ENCODE results near the gene CACNA1C.

The CACNA1C gene

GRCh38 chr12:2614341-2614740 is 561.6 kb downstream of the CACNA1C start:
- in situ Hi-C loops (cut with HindIII; ENCODE audit: low pct_ligation_motif_present, low sequenced_read_pairs) = no loop called here
- peak overlapping the region; percentile 16 for H3K27ac ChIP-seq
- no peaks in the 10 kb centered on the region for H3K36me3 ChIP-seq (replicated peaks)
- H3K4me3 ChIP-seq (ENCODE audit: low read depth, low read length) = no peak overlapping the region
- no peak for DNase-seq
- TF ChIP-seq, protein P1, sequence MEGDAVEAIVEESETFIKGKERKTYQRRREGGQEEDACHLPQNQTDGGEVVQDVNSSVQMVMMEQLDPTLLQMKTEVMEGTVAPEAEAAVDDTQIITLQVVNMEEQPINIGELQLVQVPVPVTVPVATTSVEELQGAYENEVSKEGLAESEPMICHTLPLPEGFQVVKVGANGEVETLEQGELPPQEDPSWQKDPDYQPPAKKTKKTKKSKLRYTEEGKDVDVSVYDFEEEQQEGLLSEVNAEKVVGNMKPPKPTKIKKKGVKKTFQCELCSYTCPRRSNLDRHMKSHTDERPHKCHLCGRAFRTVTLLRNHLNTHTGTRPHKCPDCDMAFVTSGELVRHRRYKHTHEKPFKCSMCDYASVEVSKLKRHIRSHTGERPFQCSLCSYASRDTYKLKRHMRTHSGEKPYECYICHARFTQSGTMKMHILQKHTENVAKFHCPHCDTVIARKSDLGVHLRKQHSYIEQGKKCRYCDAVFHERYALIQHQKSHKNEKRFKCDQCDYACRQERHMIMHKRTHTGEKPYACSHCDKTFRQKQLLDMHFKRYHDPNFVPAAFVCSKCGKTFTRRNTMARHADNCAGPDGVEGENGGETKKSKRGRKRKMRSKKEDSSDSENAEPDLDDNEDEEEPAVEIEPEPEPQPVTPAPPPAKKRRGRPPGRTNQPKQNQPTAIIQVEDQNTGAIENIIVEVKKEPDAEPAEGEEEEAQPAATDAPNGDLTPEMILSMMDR (IDR thresholded peaks at IDR 0.05; ENCODE audit: low read depth, low read length, missing control alignments) = no peak
- H3K27me3 ChIP-seq (replicated peaks) = no peaks in the 10 kb centered on the region

DNA sequence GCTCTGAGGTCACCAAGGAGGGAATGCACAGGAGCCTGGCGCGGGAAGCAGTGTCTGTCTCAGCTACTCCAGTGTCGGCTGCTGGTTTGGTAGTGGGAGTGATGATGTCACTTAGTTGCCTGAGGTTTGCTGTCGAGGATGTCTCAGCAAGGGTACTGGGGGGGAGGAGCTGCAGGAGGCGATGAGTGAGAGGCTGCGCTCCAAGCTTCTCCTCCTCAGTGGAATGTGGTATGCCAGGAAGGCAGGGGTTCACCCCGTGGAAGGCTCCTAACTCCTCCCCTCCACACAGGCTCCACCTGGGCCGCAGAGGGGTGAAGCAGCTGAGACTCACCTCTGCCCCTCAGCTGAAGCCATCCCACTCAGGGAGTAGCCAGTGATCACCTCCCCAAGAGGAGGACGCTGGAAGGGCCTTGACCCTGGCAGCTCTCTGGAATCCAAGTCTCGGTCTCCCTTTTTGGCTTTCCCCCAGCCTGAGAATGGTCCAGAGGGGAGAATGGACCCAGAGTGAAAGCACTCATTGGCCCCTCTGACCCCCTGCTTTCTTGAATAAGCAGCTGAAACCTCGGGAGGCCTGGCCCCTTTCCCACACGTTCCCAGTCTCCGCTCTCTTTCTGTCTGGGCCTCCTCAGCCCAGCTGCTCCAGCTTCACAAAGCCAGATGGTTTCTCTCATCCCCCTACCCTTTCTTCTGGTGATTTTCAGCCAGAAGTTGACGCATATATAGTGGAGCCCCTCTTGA is 563.0 kb downstream of the CACNA1C start:
- Histone ChIP-seq H3K36me3 (replicated peaks) (no peaks in the 10 kb centered on the region), H3K4me3 (ENCODE audit: low read depth, low read length) (no peak overlapping the region), H3K27me3 (replicated peaks) (no peaks in the 10 kb centered on the region), H3K27ac (no peak overlapping the region)
- TF ChIP-seq, protein P1 (IDR thresholded peaks at IDR 0.05; ENCODE audit: low read depth, low read length, missing control alignments) = no peak
- in situ Hi-C loops (cut with HindIII; ENCODE audit: low pct_ligation_motif_present, low sequenced_read_pairs) = no loop called here
- peak; percentile 80 for DNase-seq

DNA sequence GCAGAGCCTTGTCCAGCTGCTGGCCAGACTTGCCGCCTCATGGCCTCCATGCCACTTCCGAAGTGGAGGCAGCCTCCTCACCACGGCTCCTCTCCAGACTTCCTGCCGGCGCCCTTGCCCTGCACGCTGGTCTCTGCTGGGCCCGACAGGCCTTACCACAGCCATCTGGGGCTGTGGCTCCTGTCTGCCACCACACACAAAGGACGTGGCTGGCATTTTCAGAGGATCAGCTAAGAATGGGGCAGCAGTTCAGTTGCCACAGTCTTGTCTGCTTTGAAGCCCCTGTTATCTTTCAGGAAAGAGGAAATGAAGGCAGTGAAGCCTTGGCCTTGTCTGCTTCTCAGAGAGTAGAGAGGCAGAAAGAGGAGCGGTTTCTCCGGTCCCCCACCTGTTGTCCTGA is 564.0 kb downstream of the CACNA1C start:
- in situ Hi-C loops (cut with HindIII; ENCODE audit: low pct_ligation_motif_present, low sequenced_read_pairs) = no loop called here
- H3K27me3 ChIP-seq (replicated peaks) = no peaks in the 10 kb centered on the region
- H3K4me3 ChIP-seq (ENCODE audit: low read depth, low read length) = no peak overlapping the region
- TF ChIP-seq, protein P1 (IDR thresholded peaks at IDR 0.05; ENCODE audit: low read depth, low read length, missing control alignments) = no peak
- H3K27ac ChIP-seq = no peak overlapping the region
- DNase-seq = no peak
- H3K36me3 ChIP-seq (replicated peaks) = no peaks in the 10 kb centered on the region

DNA sequence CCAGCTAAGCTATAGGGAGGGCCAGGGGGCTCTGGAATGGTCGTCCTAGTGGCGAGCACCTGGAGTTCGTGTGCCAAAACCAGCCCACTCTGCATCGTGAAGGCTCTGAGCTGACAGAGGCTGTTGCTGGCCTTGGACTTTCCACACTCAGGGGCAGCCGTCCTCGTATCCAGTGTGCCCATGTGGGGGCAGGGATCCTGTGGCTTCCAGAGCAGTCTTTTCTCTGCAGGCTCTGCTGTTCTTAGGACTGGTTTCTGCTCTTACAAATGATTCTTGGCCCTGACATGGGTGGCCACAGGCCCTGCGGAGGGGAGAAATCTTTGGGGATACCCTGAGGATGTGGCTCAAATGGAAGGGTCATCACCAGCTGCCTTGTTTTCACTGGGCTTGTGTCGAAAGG is 564.6 kb downstream of the CACNA1C start:
- Histone ChIP-seq H3K4me3 (ENCODE audit: low read depth, low read length) (no peak overlapping the region), H3K27me3 (replicated peaks) (no peaks in the 10 kb centered on the region), H3K27ac (no peak overlapping the region), H3K36me3 (replicated peaks) (no peaks in the 10 kb centered on the region)
- in situ Hi-C loops (cut with HindIII; ENCODE audit: low pct_ligation_motif_present, low sequenced_read_pairs) = no loop called here
- TF ChIP-seq, protein P1 (IDR thresholded peaks at IDR 0.05; ENCODE audit: low read depth, low read length, missing control alignments) = no peak
- DNase-seq = no peak

DNA sequence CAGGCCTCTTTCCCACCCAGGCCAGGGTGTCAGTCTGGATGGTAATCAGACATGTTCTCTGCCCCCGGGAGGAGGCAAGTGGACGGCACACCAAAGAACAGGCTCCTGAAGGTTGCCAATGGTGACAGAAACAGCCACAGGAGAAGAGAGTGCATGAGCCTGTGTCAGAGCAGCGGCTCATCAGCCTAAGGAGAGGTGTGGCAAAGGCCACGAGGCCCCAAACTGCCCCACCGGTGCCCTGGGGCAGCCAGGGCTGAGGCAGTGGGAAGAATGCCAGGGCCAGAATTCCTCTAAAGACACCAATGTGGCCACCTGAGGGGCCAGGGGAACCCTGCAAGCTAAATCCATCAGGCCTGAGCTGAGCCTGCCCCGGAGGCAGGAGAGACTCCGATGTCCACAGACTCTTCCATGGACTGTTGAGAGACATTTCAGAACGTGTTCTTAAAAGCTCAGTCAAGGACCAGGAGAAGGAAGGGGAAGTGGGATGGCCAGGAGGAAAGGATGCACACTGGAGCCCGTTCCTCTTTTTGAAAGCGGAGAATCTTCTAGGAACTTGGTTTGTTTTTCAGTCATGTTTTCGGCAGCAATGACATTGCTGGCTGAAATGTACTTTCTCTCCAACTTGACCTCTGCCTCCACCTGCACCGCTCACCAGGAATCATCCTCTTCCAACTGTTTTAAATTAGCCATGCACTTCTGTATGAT is 565.7 kb downstream of the CACNA1C start:
- TF ChIP-seq, protein P1 (IDR thresholded peaks at IDR 0.05; ENCODE audit: low read depth, low read length, missing control alignments) = no peak
- in situ Hi-C loops (cut with HindIII; ENCODE audit: low pct_ligation_motif_present, low sequenced_read_pairs) = no loop called here
- Histone ChIP-seq H3K27me3 (replicated peaks) (no peaks in the 10 kb centered on the region), H3K36me3 (replicated peaks) (no peaks in the 10 kb centered on the region), H3K4me3 (ENCODE audit: low read depth, low read length) (no peak overlapping the region), H3K27ac (no peak overlapping the region)
- no peak for DNase-seq

Data from brain microvascular endothelial cell (primary cell).